Fibroblast of lung (primary cell): Measurements from ENCODE around the gene ARMC6. TPM values are rescaled to one million over a fixed set of nuclear protein-coding genes. Genes with fewer than 3 reads are reported as not detected.

Experiments used
- DNase-seq, 2 donors: peaks; one replicate each; pipeline versions ENCODE4 v3.0.0 to v3.0.0-alpha.2; 2010; ENCODE audit warnings: low read depth in 2 of 2
- H2AFZ ChIP-seq: 2 replicates; pipeline ENCODE4 v1.5.1; 2012; ENCODE audit warnings: low read length, control low read depth, inconsistent platforms
- H3K27ac ChIP-seq: 2 replicates; pipeline ENCODE4 v1.5.1; 2011; ENCODE audit warnings: low read length, control low read depth; ENCODE audit not compliant: insufficient read depth
- H3K27me3 ChIP-seq: 2 replicates; pipeline ENCODE4 v1.5.1; 2011; ENCODE audit warnings: mild to moderate bottlenecking, low read length; ENCODE audit not compliant: control insufficient read depth, insufficient read depth
- H3K36me3 ChIP-seq: 2 replicates; pipeline ENCODE4 v1.5.1; 2011; ENCODE audit warnings: low read length; ENCODE audit not compliant: control insufficient read depth, insufficient read depth
- H3K4me1 ChIP-seq: 2 replicates; pipeline ENCODE4 v1.5.1; 2011; ENCODE audit warnings: low read length; ENCODE audit not compliant: control insufficient read depth, insufficient read depth; ENCODE audit errors: extremely low read depth
- H3K4me2 ChIP-seq: 2 replicates; pipeline ENCODE4 v1.5.1; 2011; ENCODE audit warnings: low read length, control low read depth; ENCODE audit not compliant: insufficient read depth; ENCODE audit errors: extremely low read depth
- H3K4me3 ChIP-seq, 4 experiments: fragments of 200-600 bp in 1 of 4; sonication (generic) in 1 of 4; replicated peaks in 1 of 4; 2 replicates each; pipeline ENCODE4 v1.5.1; 2011 to 2016; ENCODE audit warnings: low read length in 4 of 4, low read depth in 3 of 4, mild to moderate bottlenecking in 3 of 4, control low read depth in 2 of 4, inconsistent platforms in 1 of 4, mixed read lengths in 1 of 4; ENCODE audit not compliant: insufficient read depth in 1 of 4; ENCODE audit errors: control extremely low read depth in 1 of 4
- H3K79me2 ChIP-seq: 2 replicates; pipeline ENCODE4 v1.5.1; 2012; ENCODE audit warnings: mild to moderate bottlenecking, low read length, inconsistent platforms; ENCODE audit not compliant: control insufficient read depth, insufficient read depth
- H3K9ac ChIP-seq: 2 replicates; pipeline ENCODE4 v1.5.1; 2011; ENCODE audit warnings: mild to moderate bottlenecking, low read length, control low read depth; ENCODE audit not compliant: insufficient read depth
- H3K9me3 ChIP-seq: 2 replicates; pipeline ENCODE4 v1.5.1; 2012; ENCODE audit warnings: low read depth, low read length; ENCODE audit not compliant: control insufficient read depth, insufficient read depth
- H4K20me1 ChIP-seq: 2 replicates; pipeline ENCODE4 v1.5.1; 2011; ENCODE audit warnings: low read length; ENCODE audit not compliant: control insufficient read depth, insufficient read depth; ENCODE audit errors: extremely low read depth
- EZH2 ChIP-seq: IDR thresholded peaks from 2 replicates; pipeline ENCODE4 v1.5.1; 2012; ENCODE audit warnings: low read length, control low read depth, mild to moderate bottlenecking; ENCODE audit errors: missing control alignments
- polyA plus RNA-seq, 2 donors: library from polyadenylated mRNA; depleted of rRNA in 1 of 2; stranded (reverse) in 1 of 2; unstranded in 1 of 2; fragments of >200 nt; gene quantifications; 2 replicates each; pipeline ENCODE4 v1.2.1, GENCODE V29; 2011 to 2012; ENCODE audit warnings: missing spikeins in 1 of 2
- total RNA-seq: library from RNA; depleted of rRNA; stranded (reverse); fragments of >200 nt; gene quantifications from 2 replicates; pipeline ENCODE4 v1.2.1, GENCODE V29; 2014
- TF ChIP-seq, protein P1 (sequence below), 2 donors: IDR thresholded peaks in 1 of 2; conservative IDR thresholded peaks in 1 of 2; 1 replicate in 1 of 2; 2 replicates in 1 of 2; pipeline ENCODE4 v1.5.1; 2011 to 2012; ENCODE audit warnings: low read length in 2 of 2, control low read depth in 1 of 2, inconsistent platforms in 1 of 2, low read depth in 1 of 2, mild to moderate bottlenecking in 1 of 2

The ARMC6 gene
- total and polyA plus RNA-seq, 2 donors (not counting 1 experiment from before 2014, with no cell fraction given), result 14.0 to 35.8 TPM

DNA sequence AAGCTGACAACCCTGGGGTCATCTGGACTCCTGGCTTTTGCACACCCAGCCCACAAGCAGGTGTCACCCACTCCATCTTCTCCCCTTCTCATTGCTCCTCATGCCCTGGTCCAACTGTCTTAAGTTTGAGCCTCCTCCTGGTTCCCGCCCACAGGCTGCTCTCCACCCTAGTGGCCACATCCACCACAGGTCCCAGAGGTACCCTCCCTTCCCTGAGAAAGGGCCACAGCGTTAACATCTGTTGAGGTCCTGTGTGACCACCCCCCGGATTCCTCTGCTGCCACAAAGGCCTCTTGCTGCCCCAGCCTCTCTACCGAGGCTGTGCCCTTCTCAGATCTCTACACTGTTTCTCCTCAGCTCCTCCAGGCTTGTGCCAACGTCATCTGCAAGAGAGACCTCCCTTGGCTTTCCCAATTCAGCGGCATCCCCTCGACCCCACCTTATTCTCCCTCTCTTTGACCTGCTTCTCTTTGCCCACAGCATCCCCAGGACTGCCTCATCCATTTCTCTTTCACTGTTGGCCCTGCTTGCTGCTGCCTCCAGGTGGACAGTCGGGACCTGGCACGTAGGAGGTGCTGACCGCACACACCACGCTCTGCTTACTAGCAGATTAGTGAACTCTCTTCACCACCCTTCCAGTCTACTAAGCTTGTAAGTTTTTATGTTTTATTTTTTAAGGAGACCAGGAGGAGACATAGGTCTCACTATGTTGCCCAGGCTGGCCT lies 33.3 kb upstream of the ARMC6 start:
- no peak for DNase-seq

GRCh38 chr19:19004144-19004543 lies 29.3 kb upstream of the ARMC6 start:
- Histone ChIP-seq H3K27ac (no peak overlapping the region), H3K79me2 (no peaks in the 10 kb centered on the region), H3K36me3 (peaks cover 32% of the 10 kb centered on the region), H3K27me3 (no peaks in the 10 kb centered on the region), H2AFZ (no peak overlapping the region), H3K9ac (no peak overlapping the region), H4K20me1 (no peaks in the 10 kb centered on the region), H3K4me3 (no peak overlapping the region), H3K4me1 (peaks cover 3% of the 10 kb centered on the region), H3K9me3 (no peaks in the 10 kb centered on the region), H3K4me2 (no peak overlapping the region)
- TF ChIP-seq, protein P1, sequence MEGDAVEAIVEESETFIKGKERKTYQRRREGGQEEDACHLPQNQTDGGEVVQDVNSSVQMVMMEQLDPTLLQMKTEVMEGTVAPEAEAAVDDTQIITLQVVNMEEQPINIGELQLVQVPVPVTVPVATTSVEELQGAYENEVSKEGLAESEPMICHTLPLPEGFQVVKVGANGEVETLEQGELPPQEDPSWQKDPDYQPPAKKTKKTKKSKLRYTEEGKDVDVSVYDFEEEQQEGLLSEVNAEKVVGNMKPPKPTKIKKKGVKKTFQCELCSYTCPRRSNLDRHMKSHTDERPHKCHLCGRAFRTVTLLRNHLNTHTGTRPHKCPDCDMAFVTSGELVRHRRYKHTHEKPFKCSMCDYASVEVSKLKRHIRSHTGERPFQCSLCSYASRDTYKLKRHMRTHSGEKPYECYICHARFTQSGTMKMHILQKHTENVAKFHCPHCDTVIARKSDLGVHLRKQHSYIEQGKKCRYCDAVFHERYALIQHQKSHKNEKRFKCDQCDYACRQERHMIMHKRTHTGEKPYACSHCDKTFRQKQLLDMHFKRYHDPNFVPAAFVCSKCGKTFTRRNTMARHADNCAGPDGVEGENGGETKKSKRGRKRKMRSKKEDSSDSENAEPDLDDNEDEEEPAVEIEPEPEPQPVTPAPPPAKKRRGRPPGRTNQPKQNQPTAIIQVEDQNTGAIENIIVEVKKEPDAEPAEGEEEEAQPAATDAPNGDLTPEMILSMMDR (conservative IDR thresholded peaks at IDR 0.05 in 1 of 2, IDR thresholded peaks at IDR 0.05 in 1 of 2; ENCODE audit: low read depth in 1 of 2, low read length in 2 of 2), result no peak
- no peak for TF ChIP-seq EZH2
- DNase-seq, result no peak

More for the DNA sequence above, 33.3 kb upstream of the ARMC6 start:
- H3K4me3 ChIP-seq, result no peak overlapping the region
- H3K4me2 ChIP-seq, result no peak overlapping the region
- peaks cover 10% of the 10 kb centered on the region for H3K4me1 ChIP-seq
- H3K9ac ChIP-seq, result no peak overlapping the region
- no peaks in the 10 kb centered on the region for H3K79me2 ChIP-seq
- H3K36me3 ChIP-seq, result peaks cover 26% of the 10 kb centered on the region
- no peaks in the 10 kb centered on the region for H4K20me1 ChIP-seq
- TF ChIP-seq EZH2, result no peak
- TF ChIP-seq, protein P1 (conservative IDR thresholded peaks at IDR 0.05 in 1 of 2, IDR thresholded peaks at IDR 0.05 in 1 of 2; ENCODE audit: low read depth in 1 of 2, low read length in 2 of 2), result peak in 1 of 2 donors; percentile 25
- H3K9me3 ChIP-seq, result no peaks in the 10 kb centered on the region
- H3K27ac ChIP-seq, result no peak overlapping the region
- no peak overlapping the region for H2AFZ ChIP-seq
- no peaks in the 10 kb centered on the region for H3K27me3 ChIP-seq

- peak in 1 of 2 donors; percentile 24 for DNase-seq
Measured at GRCh38 chr19:19006213-19006612, 27.2 kb upstream of the ARMC6 start.

More at GRCh38 chr19:19006213-19006612, 27.2 kb upstream of the ARMC6 start:
- peaks cover 35% of the 10 kb centered on the region for H3K36me3 ChIP-seq
- H3K4me3 ChIP-seq, result no peak overlapping the region
- H3K4me1 ChIP-seq, result no peaks in the 10 kb centered on the region
- no peaks in the 10 kb centered on the region for H3K79me2 ChIP-seq
- no peak overlapping the region for H3K27ac ChIP-seq
- no peaks in the 10 kb centered on the region for H4K20me1 ChIP-seq
- H2AFZ ChIP-seq, result no peak overlapping the region
- no peak overlapping the region for H3K9ac ChIP-seq
- H3K27me3 ChIP-seq, result no peaks in the 10 kb centered on the region
- TF ChIP-seq, protein P1 (conservative IDR thresholded peaks at IDR 0.05 in 1 of 2, IDR thresholded peaks at IDR 0.05 in 1 of 2; ENCODE audit: low read depth in 1 of 2, low read length in 2 of 2), result no peak
- TF ChIP-seq EZH2, result no peak
- no peaks in the 10 kb centered on the region for H3K9me3 ChIP-seq
- no peak overlapping the region for H3K4me2 ChIP-seq
